CD4-positive, alpha-beta T cell treated with Interferon alpha-2 for 1 hour (primary cell): ENCODE measurements around the gene NELL2.

Source experiments
- DNase-seq, 2 donors: peaks; one replicate each; pipeline ENCODE4 v3.0.0-alpha.2; 2020 to 2022

Gene NELL2

DNA sequence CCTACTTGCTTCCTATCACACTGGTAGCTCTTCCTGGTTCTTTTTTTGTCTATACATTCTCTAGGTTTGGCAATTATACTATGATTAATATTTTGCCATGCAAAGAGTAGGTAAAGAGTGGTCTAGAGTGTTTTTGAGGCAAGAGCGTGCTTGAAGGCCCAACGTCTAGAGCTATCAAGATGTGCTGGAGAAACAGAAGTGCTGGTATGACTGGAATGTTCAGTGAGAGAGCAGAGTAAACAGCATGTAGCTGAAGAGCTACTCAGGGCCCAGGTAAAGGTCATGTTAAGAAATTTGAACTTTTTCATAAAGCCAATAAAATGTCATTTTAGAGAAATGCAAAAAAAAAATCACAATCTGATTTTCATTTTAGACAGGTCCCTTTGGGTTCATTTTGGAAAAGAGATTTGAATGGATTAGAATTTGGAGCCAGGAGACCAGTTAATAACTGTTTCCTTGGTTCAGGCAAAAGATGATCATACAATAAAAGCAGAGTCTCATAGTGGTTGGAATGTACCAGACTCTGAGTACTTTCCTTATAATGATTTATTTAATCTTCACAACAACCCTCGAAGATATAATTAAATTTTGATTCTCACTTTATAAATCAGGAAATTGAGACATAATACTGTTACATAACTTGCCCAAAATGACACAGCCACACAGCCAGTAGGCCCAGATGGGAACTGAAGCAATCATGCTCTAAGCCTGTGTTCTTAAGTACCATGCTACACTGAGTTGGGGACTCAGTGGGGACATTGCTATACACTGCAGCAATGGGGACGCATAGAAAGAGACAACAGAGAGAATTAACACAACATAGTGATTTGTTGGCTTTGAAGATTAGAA, 350.1 kb downstream of the NELL2 start:
- no peak for DNase-seq

DNA sequence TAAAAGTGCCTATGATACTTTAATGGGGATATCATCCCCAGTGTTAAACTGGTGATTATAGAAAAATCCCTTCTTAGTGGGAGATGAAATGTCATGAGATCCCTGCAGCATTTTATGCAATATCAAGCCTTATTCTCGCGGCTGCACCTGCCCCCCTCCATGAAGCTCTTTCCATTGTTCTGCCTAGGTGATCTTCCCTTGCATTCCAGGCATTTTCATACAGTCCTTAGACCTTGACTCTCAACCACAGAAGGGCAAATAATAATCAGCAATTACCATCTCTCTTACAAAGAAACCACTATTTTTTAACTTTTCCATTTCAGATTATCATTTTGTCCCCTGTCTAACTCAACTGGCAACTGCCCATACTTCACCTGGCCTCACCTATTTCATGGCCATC, 352.3 kb downstream of the NELL2 start:
- DNase-seq: no peak

DNA sequence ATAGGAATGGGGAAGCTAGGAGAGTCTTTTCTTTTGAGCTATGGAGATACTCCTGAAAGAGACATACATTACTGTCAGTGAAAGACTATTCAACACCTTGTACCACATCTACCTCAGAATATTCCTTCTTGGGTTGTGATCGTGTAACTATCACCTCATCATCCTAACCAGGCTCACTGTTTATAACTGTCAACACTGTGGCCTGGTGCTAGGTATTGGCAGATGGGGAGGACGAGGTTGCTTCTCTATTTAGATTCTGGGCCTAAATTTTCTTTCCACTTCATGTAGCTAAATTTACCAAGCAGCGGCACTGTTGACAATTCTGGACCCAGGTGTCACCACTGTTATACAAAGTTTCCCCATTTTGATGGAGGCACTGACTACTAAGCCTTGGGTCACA, 354.4 kb downstream of the NELL2 start:
- no peak for DNase-seq

DNA sequence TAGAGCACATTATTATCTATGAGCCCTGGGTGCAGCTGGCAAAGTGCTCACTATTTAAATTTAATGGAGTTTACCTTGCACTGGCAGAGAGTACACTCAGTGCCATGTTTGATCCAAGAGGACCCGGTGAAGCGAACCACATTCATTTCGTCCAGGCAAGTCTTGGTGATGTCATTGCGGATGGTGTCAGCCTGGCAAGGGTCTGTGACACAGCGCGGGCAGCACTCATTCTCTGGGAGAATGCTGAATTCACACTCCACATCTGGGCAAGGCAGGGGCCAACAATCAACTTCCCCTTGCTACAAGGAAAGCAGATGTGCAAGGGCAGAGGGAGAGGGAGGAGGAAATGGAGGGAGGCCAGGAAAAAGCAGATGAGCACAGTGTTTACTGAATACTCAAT, 356.2 kb downstream of the NELL2 start:
- no peak for DNase-seq

DNA sequence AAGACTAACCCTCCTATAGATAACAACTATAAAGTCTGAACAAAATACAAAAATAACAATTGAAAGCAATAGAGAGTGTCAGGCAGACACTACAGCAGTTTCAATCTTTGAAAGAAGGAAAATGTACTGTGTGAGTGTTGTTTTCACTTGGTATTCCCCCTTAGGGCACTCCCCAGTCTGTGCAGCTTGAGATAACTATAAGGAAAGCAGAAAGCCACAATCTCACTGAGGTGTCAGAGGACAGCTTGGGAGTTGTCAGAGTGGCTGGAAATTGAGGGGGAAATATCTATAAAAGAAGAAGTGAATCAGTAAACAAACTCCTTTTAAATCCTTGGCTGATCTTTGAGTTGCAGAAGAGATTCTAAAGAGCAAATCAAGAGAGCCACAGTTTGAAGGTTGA, 364.8 kb downstream of the NELL2 start:
- DNase-seq: no peak

DNA sequence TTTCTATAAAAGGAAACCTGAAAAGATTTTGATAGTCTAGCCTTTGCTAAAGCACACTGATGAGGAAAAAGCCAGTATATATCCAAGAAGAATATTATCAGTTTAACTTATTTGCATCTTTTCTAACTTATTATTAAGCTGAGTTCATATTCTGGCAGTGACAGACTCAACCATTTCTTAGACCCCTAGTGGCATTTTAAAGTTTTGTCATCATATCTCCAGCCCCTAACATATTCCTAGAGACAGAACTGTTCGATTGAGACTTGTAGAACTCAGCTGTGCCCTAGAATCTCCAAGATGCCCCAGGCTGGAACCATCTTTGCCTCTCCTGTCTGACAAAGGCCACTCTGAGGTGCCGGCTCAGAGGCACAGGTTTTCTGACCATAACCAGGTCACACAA, 365.6 kb downstream of the NELL2 start:
- DNase-seq: no peak

DNA sequence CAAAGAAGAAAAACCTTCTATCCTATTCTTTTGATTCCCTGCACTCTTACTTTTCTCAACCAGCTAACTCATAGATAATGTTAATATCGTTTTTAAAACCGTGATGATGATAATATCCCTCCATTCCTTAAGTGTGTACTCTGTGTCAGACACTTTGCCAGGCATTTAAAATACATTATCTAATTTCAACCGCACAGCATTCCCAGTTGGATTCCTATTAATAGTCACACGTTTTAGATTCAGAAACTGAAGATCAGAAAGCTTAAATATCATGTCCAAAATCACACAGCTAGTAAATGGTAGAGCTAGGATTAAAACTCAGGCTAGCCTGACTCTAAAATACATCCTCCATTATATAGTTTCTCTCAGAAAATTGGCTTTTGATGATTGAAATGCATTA, 366.0 kb downstream of the NELL2 start:
- DNase-seq: no peak

DNA sequence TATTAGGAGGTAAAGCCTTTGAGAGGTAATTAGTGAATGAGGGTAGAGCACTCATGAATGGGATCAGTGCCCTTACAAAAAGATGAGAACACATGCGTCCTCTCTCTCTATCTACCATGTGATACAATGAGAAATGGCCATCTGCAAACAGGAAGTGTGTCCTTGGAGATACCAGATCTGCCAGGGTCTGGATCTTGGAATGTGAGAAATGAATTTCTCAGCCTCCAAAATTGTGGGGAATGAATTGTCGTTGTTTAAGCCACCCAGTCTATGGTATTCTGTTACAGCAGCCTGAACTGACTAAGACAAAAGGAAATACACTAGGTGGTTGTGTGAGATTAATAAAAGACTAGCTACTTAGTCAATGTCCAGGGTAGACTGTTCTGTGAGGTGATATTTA, 366.6 kb downstream of the NELL2 start:
- DNase-seq: no peak

DNA sequence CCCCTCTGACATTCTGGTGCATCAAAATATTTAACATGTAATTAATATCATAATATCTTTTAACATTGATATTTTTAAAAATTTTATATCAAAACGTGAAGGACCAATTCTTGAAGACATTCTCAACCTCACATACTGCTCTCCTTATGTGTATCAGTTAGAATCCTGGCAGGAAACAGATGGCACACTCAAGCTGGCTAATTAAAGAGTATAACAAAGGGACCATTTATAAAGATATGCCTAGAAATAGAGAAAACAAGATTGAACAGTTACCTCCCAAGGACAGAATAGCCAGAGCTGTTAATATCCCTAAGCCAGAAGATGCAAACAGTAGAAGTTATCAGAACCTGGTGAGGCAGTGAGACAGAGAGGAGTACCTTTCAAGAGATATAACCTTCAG, 368.7 kb downstream of the NELL2 start:
- no peak for DNase-seq

DNA sequence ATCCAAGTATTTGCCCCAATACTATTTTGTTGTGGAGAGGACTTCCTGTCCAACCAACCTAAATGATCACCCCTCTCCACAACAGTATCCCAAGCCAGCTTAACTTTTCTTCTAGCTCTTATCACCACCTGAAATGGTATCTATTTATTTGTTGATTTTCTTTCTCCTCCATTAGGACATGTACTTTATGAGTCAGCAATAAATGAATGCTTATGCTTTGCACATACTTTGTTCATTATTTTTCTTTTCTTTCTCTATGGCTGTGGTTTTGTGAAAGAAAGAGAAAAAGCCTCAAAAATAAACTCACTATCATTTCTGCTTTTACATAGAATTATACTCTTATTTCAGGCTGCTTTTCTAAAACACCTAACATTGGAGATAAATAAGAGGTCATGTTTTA, 371.3 kb downstream of the NELL2 start:
- DNase-seq: no peak

DNA sequence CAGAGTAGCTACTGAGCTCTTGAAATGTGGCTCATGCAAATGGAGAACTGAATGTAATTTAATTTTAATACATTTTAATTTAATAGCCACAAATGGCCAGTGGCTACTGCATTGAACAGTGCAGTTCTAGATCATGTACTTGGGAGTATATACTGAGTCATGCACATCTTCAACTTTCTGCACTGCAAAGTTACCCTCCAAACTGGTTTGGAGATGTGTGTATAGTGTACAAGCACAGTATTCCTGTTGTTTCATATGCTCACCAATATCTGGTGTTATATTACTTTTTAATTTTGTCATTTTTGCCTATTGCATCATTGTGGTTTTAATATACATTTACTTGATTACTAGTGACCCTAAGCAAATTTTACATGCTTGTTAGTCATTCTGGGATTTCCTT, 372.8 kb downstream of the NELL2 start:
- no peak for DNase-seq

DNA sequence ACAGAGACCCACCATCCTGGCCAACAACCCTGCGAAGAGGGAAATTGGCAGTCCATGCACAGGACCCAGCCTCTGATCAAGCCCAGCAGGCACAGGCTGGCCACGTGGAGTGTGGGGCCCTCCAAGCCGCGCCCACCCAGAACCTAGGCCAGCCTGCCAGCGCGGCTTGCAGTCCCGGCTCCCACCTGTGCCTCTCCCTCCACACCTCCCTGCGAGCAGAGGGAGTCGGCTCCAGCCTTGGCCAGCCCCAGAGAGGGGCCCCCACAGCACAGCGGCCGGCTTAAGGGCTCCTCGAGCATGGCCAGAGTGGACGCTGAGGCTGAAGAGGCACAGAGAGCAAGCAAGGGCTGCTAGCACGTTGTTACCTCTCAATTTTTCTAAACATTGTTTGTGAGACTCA, 373.4 kb downstream of the NELL2 start:
- DNase-seq: no peak

DNA sequence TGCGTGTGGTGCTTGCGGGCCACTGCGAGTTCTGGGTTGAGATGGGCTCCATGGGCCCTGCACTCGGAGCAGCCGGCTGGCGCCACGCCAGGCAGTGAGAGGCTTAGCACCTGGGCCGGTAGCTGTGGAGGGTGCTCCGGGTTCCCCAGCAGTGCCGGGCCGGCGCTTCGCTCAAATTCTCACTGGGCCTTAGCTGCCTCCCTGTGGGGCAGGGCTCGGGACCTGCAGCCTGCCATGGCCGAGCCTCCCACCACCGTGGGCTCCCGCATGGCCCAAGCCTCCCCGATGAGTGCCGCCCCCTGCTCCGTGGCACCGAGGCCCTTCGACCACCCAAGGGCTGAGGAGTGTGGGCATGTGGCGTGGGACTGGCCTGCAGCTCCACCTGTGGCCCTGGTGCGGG, 375.7 kb downstream of the NELL2 start:
- DNase-seq: no peak

DNA sequence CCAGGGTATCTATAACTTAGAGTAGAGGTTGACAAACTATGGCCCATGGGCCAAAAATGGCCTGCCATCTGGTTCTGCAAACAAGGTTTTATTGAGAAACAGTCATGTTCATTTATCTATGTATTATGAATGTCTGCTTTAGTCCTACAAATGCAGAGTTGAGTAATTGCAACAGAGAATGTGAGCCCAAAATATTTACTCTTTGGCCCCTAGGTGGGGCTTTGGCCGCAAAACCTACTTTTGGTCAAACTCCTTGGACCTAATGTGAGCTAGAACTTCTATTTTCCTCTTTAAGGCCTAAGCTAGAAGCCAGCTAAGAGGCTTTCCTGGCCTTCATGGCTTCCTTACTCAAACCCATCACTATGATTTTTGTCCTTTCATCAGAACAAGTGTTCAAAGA, 379.1 kb downstream of the NELL2 start:
- DNase-seq: no peak

DNA sequence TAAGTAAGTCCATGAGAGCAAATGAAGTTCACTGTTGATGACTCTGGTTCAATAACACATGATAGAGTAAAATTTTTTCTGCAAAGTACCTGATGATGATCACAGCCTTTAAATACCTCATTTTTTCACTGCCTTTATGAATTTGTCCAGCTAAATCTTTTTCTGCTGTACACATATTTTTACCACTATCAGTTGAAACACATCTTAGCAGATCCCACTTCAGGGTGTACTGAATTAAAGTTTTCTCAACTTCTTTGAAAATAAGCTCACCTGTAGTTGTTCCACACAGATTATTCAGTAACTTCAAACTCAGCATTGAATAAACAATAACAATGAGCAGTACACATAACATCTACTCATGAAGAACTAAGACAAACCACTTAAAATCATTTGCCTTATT, 385.9 kb downstream of the NELL2 start:
- no peak for DNase-seq

DNA sequence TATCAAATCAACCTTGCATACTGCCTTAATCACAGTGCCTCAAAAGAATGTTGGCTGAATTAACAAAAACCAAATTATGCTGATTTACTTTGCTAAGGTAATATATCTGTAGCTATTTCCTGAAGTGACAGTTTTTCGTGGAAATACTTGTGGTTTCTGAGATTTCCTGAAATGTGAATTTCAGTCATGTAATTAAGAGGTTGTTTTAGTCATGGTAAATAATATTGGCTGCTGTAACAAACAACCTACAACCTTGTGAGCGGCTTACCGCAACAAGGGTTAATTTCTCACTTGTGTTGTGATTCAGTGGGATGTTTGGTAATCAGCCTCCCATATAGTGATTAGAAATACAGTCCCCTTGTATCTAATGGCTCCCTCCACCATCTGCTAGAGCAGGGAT, 387.9 kb downstream of the NELL2 start:
- no peak for DNase-seq

DNA sequence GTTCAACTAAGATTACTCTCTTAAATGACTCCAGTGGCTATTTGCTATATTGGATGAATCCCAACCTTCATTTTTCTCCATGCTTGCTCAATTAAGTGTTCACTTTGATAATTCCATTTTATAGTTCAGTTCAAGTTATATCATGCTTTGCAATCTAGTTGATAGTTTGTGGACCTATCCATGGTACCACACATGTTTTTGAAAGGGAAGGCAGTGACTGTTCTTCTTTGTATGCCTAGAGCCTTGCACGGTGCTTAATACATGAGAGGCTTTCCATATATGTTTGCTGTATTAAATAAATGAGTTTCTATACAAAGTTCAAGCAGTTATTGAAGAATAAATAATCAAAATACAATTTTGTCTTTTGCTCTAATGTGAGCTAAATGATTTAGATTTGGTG, 391.3 kb downstream of the NELL2 start:
- DNase-seq: no peak

DNA sequence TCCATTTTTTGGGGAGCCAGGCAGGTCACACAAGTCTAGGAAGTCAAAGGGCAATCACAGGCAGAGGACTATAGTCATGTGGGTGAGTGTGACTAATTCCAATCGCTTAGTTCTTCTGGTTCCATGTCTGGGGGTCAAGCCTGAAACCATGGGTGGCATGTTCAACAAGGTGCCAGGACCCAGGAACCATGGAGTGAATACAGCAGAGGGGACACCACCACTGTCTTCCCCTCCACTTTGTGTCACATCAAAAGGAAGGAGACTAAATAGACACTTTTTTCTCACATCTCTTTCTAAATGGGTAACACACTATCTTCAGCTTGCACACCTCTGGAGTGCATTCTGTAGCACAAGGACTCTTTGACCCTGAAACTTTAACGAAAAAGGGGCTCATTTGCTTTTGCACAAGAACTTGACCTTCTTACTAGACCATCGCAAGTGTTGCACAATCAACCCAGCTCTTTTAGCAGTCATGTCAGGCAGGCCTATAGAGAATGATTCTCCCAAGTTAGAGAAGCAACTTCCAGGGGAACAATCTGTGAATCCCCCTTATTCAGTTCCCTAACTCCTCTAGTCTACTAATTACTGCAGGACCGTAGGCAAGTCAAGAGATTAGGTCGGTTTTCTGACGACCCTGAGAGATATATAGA, 398.7 kb downstream of the NELL2 start:
- DNase-seq: no peak

DNA sequence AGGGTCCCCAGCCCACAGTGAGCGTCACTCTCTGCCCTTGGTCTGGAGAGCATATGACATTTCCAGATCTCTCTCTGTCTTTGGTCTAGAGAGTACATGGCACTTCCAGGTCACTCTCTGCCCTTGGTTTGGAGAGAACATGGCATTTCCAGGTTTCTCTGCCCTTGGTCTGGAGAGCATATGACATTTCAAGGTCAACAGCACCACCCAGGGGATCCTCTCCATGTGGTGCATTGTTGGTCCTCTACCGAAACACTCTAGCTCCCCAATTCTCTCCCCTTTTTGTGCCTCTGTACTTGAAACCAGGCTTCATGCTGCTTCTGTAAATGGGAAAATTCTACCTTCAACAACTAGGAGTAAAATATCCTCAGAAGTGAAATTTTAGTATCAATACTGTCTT, 399.4 kb downstream of the NELL2 start:
- DNase-seq: no peak

DNA sequence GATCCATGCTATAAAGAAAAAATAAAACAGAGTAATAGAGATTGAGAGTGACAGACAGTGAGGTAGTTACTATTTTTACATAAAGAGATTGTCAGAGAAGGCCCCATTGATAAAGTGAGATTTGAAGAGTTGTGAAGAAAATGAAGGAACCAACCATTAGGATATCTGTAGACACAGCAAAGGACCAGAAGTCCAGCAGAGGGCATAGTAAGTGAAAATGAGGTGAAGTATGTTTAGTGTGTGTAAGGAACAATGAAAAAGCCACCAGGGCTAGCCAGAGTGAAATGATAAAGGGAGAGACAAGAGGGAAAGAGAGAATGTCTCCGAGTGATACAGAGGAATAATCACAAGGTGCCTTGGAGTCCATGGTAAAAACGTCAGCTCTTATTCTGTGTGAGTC, 411.0 kb downstream of the NELL2 start:
- no peak for DNase-seq

DNA sequence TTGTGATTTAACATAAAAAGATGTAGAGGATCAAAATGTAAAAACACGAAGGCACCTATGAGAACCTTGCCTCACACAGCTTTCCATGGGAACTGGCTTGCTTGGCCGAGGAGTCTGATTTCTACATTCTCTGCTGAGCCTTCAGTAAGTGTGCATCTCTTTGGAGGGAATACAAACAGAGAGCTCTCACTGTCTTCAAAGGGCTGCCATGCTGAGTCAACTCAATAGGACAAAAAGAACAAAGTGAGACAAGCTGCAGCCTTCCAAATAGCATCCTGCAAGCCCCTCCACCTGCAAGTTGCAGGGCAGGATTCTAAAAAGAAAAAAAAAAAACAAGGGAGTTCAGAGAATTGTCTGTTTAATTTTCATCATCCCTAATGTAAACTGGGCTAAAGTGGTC, 411.9 kb downstream of the NELL2 start:
- DNase-seq: no peak

DNA sequence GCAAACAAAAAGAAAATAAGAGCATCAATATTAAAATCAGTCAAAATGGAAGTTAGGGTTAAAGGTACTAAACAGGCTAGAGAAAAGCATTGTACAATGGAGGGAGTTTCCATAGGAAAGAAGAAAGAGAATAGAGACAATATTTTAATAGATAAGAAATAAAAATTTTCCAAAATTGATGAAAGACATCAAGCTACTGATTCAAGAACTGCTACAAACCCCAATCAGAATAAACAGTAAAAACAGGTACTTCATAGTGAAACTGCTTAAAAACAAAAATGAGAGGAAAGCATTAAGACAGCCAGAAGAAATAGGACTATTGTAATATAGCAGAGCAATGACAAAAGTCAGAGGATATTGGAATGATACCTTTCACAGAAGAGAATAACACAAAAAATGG, 413.4 kb downstream of the NELL2 start:
- DNase-seq: no peak

DNA sequence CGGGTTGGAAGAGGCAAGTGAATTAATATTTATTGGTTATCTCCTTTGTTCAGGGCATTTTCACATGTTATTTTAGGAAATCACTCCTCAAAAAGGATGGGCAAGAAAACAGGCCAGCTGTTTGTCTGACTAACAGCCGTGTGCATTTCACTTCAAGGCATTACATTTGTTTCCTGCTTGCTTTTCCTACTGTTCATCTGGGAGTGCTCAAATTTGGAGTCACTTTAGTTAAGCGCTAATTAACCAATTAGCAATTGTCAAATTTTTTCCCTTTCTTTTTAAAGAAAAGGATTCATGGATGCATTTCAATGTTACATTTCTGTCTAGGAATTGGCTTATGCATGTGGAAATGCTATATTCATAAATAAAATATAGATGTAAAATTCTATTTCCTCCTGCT, 415.9 kb downstream of the NELL2 start:
- DNase-seq: no peak

DNA sequence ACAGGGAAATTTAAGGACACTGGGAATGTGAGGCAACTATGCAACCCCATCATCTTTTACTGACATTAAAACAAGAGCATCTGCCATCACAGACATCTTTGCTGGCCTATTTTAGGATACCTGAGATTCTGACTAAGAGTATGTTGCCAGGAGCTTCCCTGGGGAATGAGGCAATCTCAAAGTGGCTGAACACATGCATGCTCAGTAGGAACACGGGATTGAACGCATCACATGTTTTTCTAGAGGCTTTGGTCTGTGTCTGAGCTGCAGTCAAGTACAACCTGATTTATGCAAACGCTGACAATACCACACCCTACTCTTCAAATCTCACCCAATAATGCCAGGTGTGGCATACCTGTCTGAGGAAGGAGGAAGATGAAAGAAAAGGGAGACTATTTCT, 416.5 kb downstream of the NELL2 start:
- no peak for DNase-seq
